HG02642 (cell line): ENCODE data around the gene SGSH.

Experiments used
- ATAC-seq: cut with Tn5 transposase; IDR thresholded peaks from one replicate; pipeline ENCODE4 v1.9.1; 2021; ENCODE audit warnings: mild to moderate bottlenecking; ENCODE audit not compliant: unreplicated experiment, poor library complexity

Gene SGSH

GRCh38 chr17:80229011-80229410 lies 8.9 kb upstream of the SGSH start:
- ATAC-seq = no peak

- no peak for ATAC-seq
These were observed 8.3 kb upstream of the SGSH start for GRCh38 chr17:80228477-80228876.

GRCh38 chr17:80227666-80228065 lies 7.5 kb upstream of the SGSH start:
- no peak for ATAC-seq

- no peak for ATAC-seq
These were observed 7.0 kb upstream of the SGSH start for GRCh38 chr17:80227156-80227555.

GRCh38 chr17:80225230-80225629 lies 5.1 kb upstream of the SGSH start:
- no peak for ATAC-seq

GRCh38 chr17:80224683-80225082 lies 4.5 kb upstream of the SGSH start:
- no peak for ATAC-seq

- no peak for ATAC-seq
These were observed 3.8 kb upstream of the SGSH start for GRCh38 chr17:80223838-80224497.

- ATAC-seq = no peak
These were observed 3.1 kb upstream of the SGSH start for GRCh38 chr17:80223142-80223815.

GRCh38 chr17:80222376-80223141 lies 2.4 kb upstream of the SGSH start:
- ATAC-seq = no peak

- no peak for ATAC-seq
These were observed 1.4 kb upstream of the SGSH start for GRCh38 chr17:80221351-80222105.

- no peak for ATAC-seq
These were observed 643 bp upstream of the SGSH start for GRCh38 chr17:80220736-80221215.

GRCh38 chr17:80219763-80220053 lies 425 bp downstream of the SGSH start:
- peak; percentile 26 for ATAC-seq

GRCh38 chr17:80219013-80219762 lies 945 bp downstream of the SGSH start:
- ATAC-seq = peak; percentile 57

GRCh38 chr17:80218391-80218790 lies 1.7 kb downstream of the SGSH start:
- no peak for ATAC-seq

GRCh38 chr17:80217703-80218362 lies 2.3 kb downstream of the SGSH start:
- no peak for ATAC-seq

GRCh38 chr17:80216473-80217456 lies 3.4 kb downstream of the SGSH start:
- no peak for ATAC-seq

- no peak for ATAC-seq
These were observed 5.3 kb downstream of the SGSH start for GRCh38 chr17:80214878-80215210.

- no peak for ATAC-seq
These were observed 5.9 kb downstream of the SGSH start for GRCh38 chr17:80214012-80214877.
